Measurements from ENCODE around the gene MFRP.

MFRP gene

DNA sequence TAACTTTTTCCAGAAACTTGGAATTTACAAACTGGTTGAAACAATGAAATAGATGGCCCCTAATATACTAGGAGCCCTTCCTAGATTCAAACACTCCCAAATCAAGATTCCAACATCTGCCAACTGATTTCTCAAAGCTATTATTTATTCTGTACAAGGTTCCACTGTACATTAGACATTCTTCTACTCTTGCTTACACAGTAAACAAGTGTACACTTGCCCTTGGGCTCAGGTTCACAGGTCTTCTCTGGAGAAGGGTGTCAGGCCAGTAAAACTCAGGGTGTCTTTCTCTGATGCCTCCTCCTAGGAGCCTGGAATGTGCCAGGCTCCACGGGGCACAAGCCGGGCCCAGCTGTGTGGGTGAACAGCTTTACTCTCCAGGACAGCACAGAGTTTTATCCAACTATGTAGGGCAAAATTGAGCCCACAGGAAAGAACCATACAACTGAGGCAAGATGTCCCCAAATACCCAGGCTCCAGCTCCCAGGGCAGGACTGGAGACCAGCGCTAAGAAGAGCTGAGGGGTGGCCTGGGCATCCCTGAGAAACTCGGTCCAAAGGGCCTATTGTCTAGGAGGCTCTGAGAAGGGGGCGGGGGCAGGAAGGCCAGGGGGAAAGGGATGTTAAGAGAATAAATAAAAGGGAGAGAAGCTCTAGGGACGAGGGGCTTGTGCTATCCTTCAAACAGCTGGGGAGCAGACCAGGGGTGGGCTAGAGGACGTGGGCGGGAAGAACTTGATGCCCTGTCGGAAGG, 8.8 kb upstream of the MFRP start:
- DNase-seq = no peak

DNA sequence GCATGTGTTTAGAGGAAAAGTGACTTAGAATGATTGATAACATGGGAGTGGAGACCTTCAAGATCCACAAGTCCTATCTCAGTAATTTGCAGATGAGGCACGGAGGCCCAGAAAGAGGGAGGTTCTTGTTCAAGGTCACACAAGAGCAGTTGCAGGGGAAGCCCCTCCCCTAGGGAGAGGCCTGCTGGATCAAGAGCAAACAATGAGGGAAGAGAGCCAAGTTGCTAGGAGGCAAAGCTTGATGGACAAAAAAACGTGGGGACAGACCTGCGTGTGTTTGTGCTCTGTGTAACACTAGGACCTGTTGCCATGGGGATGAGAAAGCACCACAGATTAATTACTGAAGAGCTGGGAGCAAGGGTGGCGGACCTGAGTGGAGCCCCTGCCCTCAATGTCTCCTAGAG, 6.4 kb upstream of the MFRP start:
- peak; percentile 87 for DNase-seq

DNA sequence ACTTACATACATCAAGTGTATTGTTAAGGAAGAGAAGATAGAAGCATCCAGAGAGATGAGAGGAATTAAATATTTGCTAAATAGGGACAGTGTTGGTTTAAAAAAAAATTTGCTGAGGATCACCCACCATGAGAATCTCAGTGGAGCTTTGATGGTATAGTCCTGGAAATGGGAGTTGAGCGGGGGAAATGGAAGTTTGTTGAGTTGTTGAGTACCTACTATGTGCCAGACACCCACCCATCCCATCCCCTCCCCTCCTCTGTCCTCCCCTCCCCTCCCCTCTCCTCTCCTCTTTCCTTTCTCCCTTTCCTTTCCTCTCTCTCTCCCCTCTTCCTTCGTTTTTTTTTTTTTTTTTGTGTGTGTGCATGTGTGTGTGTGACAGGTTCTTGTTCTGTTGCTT, 4.7 kb upstream of the MFRP start:
- DNase-seq = no peak

DNA sequence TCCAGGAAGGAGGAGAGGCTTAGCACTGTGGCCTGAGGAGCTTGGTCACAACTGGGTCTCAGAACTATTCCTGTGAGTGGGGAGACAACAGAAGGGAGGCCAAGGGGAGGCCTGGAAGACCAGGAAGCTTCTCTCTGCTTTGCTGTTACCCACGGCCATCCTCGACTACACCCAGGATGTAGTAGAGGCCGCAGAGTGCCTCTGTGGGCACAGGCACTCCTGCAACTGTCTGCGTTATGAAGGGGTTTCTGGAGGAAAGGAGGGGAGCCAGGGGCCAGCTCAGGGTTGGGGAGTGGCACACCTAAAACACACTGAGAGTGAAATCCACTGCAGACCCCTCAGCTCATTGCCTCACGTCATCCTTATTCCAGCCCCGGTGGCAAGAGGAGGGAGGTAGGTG, 3.8 kb upstream of the MFRP start:
- DNase-seq = no peak

DNA sequence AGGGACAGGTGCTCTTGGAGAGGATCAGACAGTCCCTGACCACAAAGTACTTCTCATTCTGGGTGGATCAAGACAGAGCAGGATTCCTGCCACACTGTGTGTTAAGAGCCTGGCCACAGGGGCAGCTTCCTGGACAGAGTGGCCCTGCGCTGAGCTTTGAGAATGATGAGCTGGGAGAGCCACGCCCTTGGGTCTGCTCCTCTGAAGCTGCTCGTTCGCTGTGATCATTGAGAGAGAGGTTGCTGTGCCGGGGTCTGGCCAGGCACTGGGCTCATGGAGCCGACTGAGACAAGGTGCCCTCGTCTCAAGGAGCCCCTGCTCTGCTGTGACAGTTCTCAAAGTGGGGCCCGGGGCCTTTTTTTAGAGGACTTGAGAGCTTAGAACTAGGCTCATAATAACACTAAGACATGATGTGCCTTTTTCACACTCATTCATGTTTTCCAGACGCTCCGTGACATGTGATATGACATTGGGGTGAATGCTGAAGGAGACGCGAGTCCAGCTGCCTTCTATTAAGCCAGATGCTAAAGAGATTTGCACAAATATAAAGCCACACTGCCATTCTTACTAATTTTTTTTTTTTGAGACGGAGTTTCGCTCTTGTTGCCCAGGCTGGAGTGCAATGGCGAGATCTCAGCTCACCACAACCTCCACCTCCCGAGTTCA, 1.6 kb upstream of the MFRP start:
- no peak for DNase-seq

DNA sequence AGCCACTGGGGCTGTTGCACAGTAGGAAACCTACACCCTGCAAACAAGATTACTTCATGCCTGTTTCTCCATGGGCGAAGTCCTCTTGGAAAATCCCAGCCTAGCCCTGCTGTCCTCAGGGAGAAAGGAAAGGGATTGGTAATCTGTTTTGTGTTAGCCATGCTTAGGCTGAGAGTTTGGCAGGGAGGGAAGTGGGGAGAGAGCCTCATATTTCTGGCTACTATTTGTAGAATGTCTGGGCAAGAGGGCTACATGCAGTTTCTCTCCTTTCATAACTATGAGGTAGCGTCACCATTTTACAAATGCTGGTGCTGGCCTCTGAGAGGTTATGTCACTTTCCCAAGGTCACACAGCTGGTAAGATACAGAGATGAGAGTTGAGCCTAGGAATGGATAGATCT, 737 bp upstream of the MFRP start:
- no peak for DNase-seq

DNA sequence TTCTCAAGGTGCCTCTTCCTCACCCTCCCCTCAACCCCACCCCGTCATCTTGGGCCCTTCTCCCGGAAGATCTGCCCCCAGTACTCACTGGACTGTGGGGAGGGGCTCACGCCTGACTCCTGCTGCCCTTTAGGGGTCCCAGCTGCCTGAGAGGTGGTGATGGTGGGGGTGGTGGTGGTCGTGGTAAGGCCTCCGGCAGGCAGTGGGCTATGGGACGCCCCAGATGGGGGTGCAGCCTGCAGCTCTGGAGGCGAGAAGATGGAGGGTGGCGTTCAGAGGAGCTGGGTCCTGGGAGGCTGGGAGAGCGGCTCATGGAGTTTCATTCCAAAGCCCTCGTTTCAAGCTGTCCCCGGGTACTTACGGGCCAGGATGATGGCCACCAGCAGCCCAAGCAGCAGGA, 820 bp downstream of the MFRP start:
- no peak for DNase-seq

DNA sequence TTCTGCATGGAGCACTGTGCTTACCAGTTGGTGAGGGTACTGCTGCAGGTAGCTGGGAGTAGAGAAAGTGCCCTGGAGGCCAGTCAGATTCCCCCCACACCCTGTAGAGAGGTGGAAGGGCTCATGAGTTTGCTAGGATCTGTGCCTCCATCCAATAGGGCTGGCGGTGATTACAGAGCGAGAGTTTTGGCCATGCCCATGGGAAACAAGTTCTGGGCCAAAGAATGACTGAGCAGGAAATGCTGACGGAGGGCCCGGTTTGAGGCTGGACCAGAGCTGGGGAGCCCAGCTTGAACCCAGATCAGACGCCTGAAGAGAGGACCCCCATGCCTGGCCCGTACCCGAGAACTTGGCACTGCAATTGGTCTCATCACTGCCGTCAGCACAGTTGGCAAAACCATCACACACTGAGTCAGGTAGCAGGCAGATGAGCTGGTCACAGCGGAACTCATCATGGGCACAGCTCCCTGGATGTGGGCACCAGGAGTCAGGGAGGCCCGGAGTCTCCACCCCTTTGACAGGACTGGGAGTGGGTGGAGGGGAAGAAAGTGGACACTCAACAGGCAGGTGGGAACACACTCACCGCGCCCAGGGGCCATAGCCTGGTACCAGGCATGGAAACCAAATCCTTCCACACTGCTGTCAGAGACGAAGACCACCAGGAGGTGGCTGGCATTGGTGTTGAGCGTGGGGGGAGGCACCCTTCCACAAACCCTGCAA, 2.1 kb downstream of the MFRP start:
- no peak for DNase-seq

DNA sequence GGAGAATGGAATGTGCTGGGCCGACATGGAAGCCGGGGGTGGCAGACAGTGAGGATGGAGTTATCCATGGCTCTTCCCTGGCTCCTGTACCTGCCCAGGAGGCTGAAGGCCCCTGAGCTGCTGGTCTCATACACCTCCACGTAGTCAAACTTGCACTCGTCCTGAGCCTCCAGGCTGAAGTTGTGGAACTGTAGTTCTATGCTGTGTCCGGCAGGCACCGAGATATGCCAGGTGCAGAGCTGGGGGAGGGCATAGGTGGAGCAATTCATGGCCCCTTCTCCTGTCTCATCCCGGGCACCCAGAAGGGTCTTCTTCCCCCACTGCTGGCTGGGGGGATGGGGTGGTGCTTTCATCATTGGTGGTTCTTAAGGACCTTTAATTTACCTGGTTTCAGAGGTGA, 2.8 kb downstream of the MFRP start:
- DNase-seq = no peak

DNA sequence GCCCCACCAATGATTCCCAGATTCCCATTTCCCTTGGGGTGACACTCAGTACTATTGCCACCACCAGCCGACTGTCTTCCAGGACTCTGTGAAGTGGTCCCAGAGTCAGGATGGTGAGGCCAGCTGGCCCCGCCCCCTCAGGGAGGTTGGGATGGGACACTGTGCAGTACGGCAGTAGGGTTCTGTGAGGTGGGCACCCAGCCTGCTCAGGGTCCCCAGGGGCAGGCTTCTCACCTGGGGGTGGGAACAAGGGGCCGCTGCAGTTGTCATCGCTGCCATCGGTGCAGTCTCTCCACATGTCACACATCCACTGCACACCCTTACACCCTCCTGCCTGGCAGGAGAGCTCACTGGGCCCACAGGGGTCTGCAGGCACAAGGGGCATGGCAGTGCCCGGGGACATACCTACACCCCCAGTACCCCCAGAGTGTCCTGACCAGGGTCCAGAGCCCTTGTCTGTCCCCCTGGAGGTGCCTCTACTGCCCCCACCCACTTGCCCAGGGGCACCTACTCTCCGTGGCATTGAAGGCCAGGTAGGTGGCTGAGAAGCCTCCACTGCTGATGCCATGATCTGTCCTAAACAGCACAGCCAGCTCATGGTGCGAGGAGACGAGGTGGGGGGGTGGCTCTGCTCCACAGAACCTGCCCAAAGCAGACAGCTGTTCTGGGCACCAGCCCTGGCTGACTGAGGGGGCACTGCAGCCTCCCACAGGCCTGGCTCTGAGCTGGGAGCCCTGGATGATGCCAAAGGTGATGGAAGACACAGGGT, 4.0 kb downstream of the MFRP start:
- DNase-seq = no peak

DNA sequence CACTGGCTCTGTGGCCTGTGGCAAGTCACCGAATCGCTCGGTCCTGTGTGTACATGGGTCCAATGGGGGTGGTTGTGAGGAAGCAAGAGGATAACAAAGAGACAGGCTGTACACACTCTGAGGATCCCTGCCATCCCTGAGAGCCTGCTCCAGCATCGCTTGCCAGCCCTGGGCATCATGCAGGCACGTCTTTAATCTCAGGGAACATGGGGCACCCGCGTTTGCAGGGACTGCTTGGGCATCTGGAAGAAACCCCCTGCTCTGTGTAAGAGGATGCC, 4.5 kb downstream of the MFRP start:
- no peak for DNase-seq

DNA sequence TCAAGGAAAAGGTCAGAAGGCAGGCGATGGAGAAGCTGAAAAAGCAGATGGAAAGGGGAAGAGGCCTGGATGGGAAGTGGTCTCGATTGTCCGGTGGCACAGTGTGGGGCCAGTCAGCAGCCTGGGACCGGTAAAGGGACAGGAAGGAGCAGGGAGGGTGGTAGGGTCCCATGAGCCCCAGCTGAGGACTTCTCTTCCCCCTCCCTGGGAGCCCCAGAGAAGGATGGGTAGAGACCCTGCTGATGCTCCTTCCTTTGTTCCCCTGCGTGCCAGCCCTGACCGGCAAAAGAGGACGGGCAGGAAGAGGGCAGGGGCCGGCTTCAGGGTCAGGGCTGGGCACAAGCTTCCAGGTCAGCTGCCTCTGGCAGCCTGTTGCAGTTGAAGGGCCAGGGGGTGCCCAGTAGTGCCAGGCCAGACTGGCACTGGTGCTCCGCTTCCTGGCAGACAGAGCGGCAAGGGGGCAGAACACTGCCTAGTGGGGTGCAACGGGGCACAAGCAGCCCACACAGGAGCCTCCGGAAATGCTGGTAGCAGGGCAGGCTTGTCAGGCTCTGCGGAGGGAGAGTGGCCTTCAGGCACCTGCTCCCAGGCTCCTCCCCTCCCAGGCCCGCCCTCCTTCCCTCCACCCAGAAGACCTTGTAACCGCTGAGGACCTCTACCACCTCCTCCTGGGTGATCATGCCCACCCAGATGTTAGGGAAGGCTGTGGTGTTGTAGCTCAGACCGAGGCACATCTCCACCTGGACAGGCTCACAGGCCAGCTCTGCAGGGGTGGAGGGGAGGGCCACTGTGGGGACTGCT, 5.1 kb downstream of the MFRP start:
- DNase-seq = no peak

DNA sequence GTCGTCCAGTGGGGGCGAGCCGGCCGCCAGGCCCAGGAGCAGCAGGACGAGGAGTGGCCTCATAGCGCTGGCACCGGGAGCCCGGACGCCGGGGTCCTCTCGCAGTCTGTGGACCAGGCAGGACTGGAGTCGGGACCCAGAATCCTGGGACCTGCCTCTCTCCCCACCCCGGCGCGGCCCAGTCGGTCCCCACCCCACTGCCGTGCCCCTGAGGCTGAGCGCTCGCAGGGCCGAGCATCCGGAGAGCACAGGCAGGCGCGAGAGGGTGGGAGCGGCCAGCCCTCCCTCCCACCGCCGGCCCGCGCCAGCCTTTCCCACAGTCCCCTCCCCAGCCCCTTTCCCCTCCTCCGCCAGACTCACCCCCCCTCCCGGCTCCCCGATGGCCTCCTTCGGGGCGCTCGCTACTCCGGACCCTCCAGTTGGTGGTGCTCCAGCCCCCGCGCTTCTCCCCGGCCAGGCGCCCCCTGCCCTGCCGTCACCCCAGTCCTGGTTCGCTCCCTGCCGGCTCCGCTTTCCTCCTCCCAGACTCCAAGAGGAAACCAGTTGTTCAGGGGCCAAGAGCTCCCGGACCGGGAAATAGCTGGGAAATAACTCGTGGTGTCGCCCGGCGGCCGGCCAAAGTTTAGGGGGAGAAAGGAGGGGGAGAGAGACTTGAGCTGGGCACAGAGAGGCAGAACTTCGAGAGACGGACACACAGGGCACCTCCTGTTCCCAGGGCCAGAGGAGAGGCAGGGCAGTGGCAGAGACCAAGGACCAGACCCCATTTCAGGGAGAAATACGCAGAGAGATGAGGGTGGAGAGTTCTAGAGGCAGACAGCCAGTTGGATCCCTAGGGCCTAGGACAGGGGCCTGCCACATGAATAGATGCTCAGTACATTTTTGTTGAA, 5.9 kb downstream of the MFRP start, which contains the start of gene C1QTNF5:
Gene C1QTNF5, minus strand, starts transcription at position 549 of the 887 bp plus-strand sequence. Its CDS starts 486 bp downstream, at position 63.
- DNase-seq = no peak

DNA sequence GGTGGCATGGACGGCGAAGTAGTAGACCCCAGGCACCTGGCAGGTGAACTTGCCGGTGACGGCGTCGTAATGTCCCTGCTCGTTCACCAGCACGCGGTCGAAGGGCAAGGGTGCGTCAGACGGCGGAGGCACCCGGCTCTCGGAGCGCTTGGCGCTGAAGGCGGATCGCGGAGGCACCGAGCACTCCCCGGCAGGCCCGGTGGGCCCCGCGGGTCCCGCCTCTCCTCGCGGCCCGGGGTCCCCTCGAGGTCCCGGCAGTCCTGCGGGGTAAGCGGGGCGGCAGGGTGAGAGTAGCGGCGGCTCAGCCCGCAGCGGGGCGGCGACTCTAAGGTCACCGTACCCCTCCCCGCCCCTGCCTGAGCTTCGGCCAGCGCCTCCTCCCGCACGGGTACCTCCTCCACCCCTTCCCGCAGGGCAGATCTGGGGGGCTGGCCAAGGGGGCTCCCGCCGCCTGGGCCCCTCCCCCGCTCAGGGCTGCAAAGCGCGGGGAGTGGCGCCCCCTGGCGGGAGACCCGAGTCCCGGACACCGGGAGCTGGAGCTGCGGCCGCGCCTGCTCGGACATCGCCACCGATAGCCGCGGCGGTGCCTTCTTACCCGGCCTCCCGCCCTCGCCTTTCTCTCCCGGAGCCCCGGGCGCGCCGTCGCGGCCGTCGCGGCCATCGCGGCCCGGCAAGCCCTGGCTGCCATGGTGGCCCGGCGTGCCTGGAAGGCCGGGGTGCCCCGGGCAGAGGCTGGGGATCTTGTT, 6.7 kb downstream of the MFRP start:
- no peak for DNase-seq

DNA sequence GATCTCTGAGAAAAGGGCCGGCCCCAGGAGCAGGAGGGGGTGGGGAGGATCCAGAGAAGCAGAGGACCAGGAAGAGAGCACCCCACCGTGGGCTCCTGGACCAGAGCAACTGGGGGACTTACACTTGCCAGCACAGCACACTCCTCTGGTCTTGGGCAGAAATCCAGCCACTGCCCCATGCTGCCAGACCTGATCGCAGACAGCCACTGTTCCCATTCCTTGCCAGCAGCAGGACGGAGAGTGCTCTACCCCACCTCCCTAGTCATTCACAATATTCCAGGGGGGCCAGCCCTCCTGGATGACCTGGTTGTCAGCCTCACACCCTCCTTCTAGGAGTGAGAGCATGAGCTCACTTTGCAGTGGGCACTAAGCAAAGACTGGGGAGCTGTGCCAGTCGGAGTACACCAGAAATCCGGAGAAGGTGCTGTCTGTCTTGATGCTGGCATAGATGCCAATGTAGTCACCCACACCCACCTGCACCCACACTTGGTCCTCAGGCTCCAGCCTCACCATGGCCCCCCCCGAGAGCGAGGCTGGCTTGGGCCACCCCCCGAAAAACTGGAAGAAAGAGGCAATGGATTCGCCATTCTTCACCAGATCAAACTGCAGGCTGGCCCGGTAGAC, 7.4 kb downstream of the MFRP start:
- no peak for DNase-seq

DNA sequence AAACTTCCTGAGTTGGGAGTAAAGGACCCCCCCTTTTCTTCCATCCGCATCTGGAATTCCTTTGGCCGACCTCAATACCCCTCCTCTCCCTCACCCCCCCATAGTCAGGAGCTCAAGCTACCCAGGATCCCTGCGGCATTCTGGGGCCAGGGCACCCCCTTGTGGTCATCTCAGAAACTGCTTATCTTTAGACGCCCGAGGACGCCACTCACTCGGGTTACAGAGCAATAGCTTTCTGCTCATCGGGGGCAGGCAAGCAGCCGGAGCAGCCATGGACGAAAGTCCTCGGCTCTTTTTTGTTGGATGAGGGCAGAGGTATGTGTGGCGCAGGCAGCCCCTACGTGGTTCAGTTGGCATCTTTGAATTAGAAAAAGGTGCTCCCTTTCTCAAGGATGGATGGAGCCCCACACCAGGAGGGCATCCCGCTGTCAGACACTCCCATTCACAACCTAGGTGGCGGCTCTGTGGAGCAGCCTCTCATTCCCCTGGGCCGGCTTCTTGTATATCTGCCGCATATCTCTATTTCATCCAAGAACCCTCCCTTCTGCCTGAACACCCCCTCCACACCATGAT, 8.1 kb downstream of the MFRP start:
- DNase-seq = peak; percentile 14

DNA sequence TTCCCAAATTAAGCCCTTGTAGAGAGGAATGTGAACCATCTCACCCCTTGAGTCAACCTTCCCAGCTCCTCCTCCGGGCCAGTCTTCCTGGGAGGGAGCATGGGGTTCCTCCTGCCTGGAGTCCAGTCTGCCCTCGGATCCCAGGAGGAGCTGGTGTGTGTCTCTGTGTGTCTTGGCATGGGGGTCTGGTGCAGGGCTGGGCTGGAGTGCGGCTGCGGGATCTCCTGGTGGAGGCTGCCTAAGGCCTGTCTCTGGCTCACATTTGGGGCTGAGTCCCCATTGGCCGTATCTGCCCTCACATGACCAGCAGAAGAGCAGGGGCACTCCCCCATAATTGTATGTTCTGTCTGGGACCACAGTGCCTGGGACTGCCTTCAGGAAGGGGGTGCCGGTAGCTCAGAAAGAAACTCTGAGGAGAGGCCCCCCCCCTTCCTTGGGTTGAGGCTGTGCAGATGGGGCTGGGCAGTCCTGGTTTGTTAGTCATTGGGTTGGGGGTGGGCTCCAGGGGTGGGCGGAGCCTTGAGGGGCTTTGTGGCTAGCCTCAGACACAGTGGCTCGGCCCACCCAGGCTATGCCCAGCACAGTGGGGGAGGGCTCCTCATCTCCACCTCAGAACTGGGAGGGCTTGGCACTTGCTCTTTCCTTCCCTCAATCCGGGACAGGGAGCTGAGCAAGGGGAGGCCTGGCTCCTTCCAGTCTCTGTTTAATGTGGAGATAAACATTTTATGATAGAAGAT, 8.8 kb downstream of the MFRP start:
- DNase-seq = no peak

DNA sequence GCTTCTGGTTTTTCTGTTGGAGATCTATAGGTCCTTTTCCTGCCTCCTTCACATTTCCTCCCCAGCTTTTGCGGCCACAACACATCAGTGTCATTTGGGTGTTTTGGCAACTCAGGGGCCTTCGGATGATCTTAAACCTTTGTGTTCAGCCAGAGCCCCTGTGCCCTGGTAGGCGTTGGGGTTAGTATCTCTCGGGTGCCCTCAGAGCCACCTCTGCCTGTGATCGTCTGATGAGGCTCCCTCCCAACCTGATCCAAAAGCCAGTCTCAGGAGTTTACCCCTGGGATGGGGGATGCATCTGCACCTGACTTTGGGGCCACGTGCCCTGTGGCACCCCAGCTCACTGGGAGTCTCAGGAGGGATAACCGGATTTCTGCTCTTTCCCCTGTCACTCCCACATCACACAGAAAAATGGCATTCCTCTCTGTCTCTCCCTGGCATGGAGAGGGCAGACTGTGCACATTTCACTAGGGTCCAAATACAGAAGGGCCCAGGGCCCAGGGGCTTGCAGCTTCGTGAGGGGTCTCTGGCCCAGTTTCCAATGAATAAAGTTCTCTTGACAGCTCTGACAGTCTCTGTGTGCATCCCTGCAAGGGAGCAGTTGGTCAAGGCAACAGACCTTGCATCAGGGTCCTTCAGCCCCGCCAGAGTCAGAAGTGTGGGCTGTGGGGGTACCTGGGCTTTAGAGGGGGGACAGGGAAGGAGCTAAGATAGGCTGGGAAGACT, 9.6 kb downstream of the MFRP start:
- DNase-seq = no peak

Data from DMS153 (cell line).